K562 (cell line): ENCODE results near the gene SNCB. TPM values are rescaled to one million over a fixed set of nuclear protein-coding genes. Genes with fewer than 3 reads are reported as not detected.

Experiments used
- ATAC-seq: fragments of 200-7000 bp; cut with Tn5 transposase; 3 replicates; pipeline ENCODE4 v1.9.1; 2020; ENCODE audit warnings: moderate library complexity
- BruUV-seq: library from RNA; stranded (reverse); fragments of 400-500 nt; replicated peaks from 2 replicates; lab custom pipeline; 2021; lab: Mats Ljungman, UMichigan
- CTCF ChIA-PET: fragments of 300-600 bp; formaldehyde crosslinking; extraction: SDS; loops from one replicate; lab custom pipeline; 2021; ENCODE audit warnings: low intra/inter-chr PET ratio; lab: Yijun Ruan, JAX
- POLR2A ChIA-PET: fragments of 300-600, 350-650 bp; sonication (Branson Sonifier 250); formaldehyde crosslinking; extraction: SDS; loops from one replicate; lab custom pipeline; 2021; ENCODE audit warnings: antibody characterized with exemption, inconsistent platforms; lab: Yijun Ruan, JAX
- DNase-seq, 4 experiments: peaks; one replicate each; pipeline versions ENCODE4 v3.0.0 to v3.0.0-alpha.2; 2011 to 2018; ENCODE audit warnings: low spot score in 3 of 4, mixed read lengths in 3 of 4; ENCODE audit errors: extremely low read depth in 1 of 4
- FAIRE-seq: peaks from 2 replicates; lab custom pipeline; 2011; peaks lifted over from hg19 to GRCh38; lab: Jason Lieb, UNC
- H2AFZ ChIP-seq: 2 replicates; pipeline ENCODE4 v1.6.0; 2011; ENCODE audit warnings: low read depth, low read length, control low read depth, inconsistent platforms
- H3K27ac ChIP-seq: fragments of 200-600 bp; 3 replicates; pipeline ENCODE4 v1.8.0; 2011; ENCODE audit warnings: low read depth, mild to moderate bottlenecking, control low read depth, inconsistent platforms, low read length, moderate library complexity, mixed read lengths; ENCODE audit errors: extremely low read depth
- H3K27me3 ChIP-seq, 2 experiments: fragments of 300-600 bp in 1 of 2; 2 replicates in 1 of 2; 3 replicates in 1 of 2; pipeline versions ENCODE4 v1.6.0 to v1.8.0; 2011; ENCODE audit warnings: inconsistent platforms in 2 of 2, low read length in 2 of 2, mild to moderate bottlenecking in 1 of 2, mixed read lengths in 1 of 2, moderate library complexity in 1 of 2; ENCODE audit not compliant: control insufficient read depth in 2 of 2, insufficient read depth in 2 of 2
- H3K36me3 ChIP-seq: fragments of 300-600 bp; 3 replicates; pipeline ENCODE4 v1.8.0; 2011; ENCODE audit warnings: mild to moderate bottlenecking, low read length, inconsistent platforms; ENCODE audit not compliant: control insufficient read depth, insufficient read depth
- H3K4me1 ChIP-seq, 2 experiments: fragments of 200-600 bp in 1 of 2; replicated peaks in 1 of 2; 2 replicates in 1 of 2; 3 replicates in 1 of 2; pipeline versions ENCODE4 v1.5.1 to v1.8.0; 2011; ENCODE audit warnings: inconsistent platforms in 2 of 2, low read length in 2 of 2, mild to moderate bottlenecking in 1 of 2, mixed read lengths in 1 of 2, moderate library complexity in 1 of 2; ENCODE audit not compliant: control insufficient read depth in 2 of 2, insufficient read depth in 2 of 2
- H3K4me2 ChIP-seq: 2 replicates; pipeline ENCODE4 v1.6.1; 2011; ENCODE audit warnings: low read length, control low read depth, inconsistent platforms, mixed read lengths; ENCODE audit not compliant: insufficient read depth
- H3K4me3 ChIP-seq: fragments of 200-600 bp; sonication (generic), shearing (Covaris generic); 2 replicates; pipeline ENCODE4 v1.5.1; 2016; ENCODE audit warnings: control low read depth, inconsistent platforms
- H3K79me2 ChIP-seq: fragments of 200-600 bp; 3 replicates; pipeline ENCODE4 v1.8.0; 2011; ENCODE audit warnings: low read length, inconsistent platforms; ENCODE audit not compliant: control insufficient read depth, insufficient read depth
- H3K9ac ChIP-seq, 2 experiments: 2 replicates each; pipeline versions ENCODE4 v1.6.0 to v1.6.1; 2011; ENCODE audit warnings: low read depth in 2 of 2, low read length in 2 of 2, control low read depth in 1 of 2, inconsistent platforms in 1 of 2, mild to moderate bottlenecking in 1 of 2, mixed read lengths in 1 of 2; ENCODE audit not compliant: insufficient read depth in 1 of 2
- H3K9me1 ChIP-seq: one replicate; pipeline ENCODE4 v1.6.0; 2011; ENCODE audit warnings: inconsistent platforms, mild to moderate bottlenecking, low read length, moderate library complexity; ENCODE audit not compliant: control insufficient read depth, insufficient read depth
- H3K9me3 ChIP-seq: replicated peaks from 2 replicates; pipeline ENCODE4 v1.5.1; 2011; ENCODE audit warnings: low read depth, low read length, inconsistent platforms; ENCODE audit not compliant: control insufficient read depth, insufficient read depth
- H4K20me1 ChIP-seq: replicated peaks from 2 replicates; pipeline ENCODE4 v1.6.1; 2011; ENCODE audit warnings: low read length, inconsistent platforms, mixed read lengths; ENCODE audit not compliant: control insufficient read depth, insufficient read depth
- CBFA2T3 ChIP-seq: fragments of 450-650 bp; IDR thresholded peaks from 2 replicates; pipeline ENCODE4 v1.6.1; 2017
- EGR1 ChIP-seq: fragments of 450-650 bp; conservative IDR thresholded peaks from 2 replicates; pipeline ENCODE4 v1.6.1; 2017; ENCODE audit warnings: mild to moderate bottlenecking
- HOXB6 ChIP-seq: fragments of 250-450 bp; sonication (Bioruptor Pico); IDR thresholded peaks from 2 replicates; pipeline ENCODE4 v1.5.1; 2022; ENCODE audit warnings: mild to moderate bottlenecking, borderline replicate concordance
- IFI16 ChIP-seq: fragments of 250-450 bp; sonication (Bioruptor Pico); IDR thresholded peaks from 2 replicates; pipeline ENCODE4 v2.1.2; 2022; ENCODE audit warnings: mild to moderate bottlenecking, inconsistent platforms
- MYNN ChIP-seq, 2 experiments: sonication (generic); formaldehyde crosslinking in 1 of 2; IDR thresholded peaks; 2 replicates each; pipeline versions ENCODE4 v1.5.0 to v1.6.1; 2016 to 2020; ENCODE audit warnings: antibody characterized with exemption in 1 of 2, missing genetic modification reagents in 1 of 2
- POLR2AphosphoS2 ChIP-seq: IDR thresholded peaks from 2 replicates; pipeline ENCODE4 v1.6.1; 2012; ENCODE audit warnings: low read length, improper control_type of control experiment
- ZNF24 ChIP-seq: fragments of 450-650 bp; IDR thresholded peaks from 2 replicates; pipeline ENCODE4 v1.6.1; 2016
- WGBS: fragments of 100-300 bp; shearing (Covaris generic); methylation state at CpG from one replicate; pipeline ENCODE4 v1.1.6; 2016; ENCODE audit warnings: low coverage, mixed read lengths; ENCODE audit not compliant: insufficient coverage; ENCODE audit errors: missing lambda C conversion rate; 5-methylcytosine and 5-hydroxymethylcytosine counted together
- in situ Hi-C: fragments of 300-500 bp; cut with MboI; formaldehyde crosslinking; loops from 4 replicates; pipeline ENCODE4 v1.15.0; 2018; ENCODE audit warnings: inconsistent platforms, mixed read lengths
- intact Hi-C: fragments of 100-400 bp; cut with micrococcal nuclease; formaldehyde crosslinking; loops from 2 replicates; pipeline ENCODE4 v1.14.2; 2022
- polyA plus RNA-seq, 8 experiments: library from polyadenylated mRNA; depleted of rRNA in 4 of 8; stranded (reverse) in 5 of 8; unstranded in 3 of 8; fragments of >200 nt; fragmentation: Nextera tagmentation in 2 of 8; fragmentation: Illumina TruSeq in 1 of 8; extraction: Ambion mirVana in 2 of 8; extraction: Trizol in 1 of 8; gene quantifications; 2 replicates each; pipeline versions ENCODE4 v1.2.1 to v1.2.3, GENCODE V29; 2011 to 2014; ENCODE audit warnings: inconsistent platforms in 1 of 8, missing spikeins in 1 of 8
- total RNA-seq, 7 experiments: library from RNA; depleted of rRNA in 6 of 7; stranded (reverse); fragments of >200 nt in 6 of 7; fragmentation: Illumina TruSeq in 2 of 7; extraction: Trizol in 2 of 7; gene quantifications; 2 replicates each; pipeline versions ENCODE4 v1.2.1 to v1.2.3, GENCODE V29; 2011 to 2021; ENCODE audit warnings: low replicate concordance in 1 of 7

The SNCB gene
- total and polyA plus RNA-seq, 9 of the 15 experiments (the other 6 are each of a cell fraction or from before 2014, with no cell fraction given): not detected

DNA sequence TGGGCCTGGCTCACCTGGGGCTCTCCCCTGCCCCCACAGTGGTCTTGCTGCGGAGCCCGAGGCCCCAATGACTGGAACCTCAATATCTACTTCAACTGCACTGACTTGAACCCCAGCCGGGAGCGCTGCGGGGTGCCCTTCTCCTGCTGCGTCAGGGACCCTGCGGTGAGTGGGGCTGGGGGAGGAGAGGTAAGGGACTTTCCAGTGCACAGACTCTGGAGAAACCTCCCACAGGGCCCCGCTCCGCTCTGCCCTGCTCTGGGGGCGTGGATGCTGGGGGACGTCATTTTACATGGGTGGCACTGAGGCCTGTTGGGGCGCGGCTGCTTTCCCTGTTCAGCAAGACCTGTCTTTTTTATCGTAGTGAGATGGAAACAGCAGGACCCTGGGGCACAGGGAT, 24.5 kb upstream of the SNCB start (continued):
- no peak for TF ChIP-seq HOXB6 (CRISPR knock-in tag)

DNA sequence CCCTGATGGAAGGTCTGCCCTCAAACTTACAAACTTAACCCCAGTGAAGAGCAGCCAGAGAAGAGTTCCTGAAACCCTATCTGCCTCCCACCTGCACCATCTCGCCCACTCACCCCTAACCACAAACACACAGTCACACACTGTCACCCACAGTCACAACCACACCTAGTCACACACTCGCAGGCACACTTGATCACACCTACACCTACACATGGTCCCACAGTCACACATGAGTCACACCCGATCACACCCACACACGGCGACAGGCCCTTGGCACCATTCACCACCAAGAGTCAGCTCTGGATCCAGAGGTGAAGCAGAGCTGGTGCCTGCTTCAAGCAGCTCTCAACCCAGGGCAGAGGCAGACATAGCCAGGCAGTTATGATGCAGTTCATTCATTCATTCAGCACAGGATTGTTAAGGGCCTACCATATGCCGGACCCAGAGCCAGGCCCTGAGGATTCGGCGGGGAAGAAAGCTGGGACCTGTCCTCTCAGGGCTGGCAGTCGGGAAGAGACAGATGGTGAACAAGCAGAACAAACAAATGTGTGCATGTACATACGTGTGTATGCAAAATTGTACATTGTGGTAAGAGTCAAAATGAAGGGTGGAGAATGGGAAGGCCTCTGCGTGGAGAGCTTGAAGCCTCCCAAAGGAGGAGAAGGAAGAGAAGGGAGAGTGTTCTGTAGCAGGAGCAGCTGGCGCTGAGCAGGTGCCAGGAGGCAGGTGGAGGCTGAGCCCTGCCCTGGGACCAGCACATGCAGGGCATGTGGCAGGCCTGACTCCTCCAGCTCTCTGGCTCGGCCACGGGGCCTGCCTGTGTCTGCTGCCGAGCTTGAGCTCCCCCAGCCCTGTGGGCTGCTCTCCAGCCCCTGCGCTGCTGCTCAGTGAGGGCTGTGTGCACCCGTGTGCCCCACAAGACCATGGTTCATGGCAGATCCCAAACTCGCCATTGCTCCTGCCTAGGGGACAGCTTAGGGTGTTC, 23.4 kb upstream of the SNCB start:
- CTCF ChIA-PET: no interaction called here
- Histone ChIP-seq H3K4me2 (no peak overlapping the region), H3K9me1 (peaks cover 19% of the 10 kb centered on the region), H2AFZ (no peak overlapping the region), H3K4me1 (peaks cover 20 to 50% of the 10 kb centered on the region in 2 experiments; a peak in 4 of 5 replicates), H3K9ac (no peak overlapping the region), H3K79me2 (peaks cover 32% of the 10 kb centered on the region), H4K20me1 (peaks cover 19% of the 10 kb centered on the region), H3K36me3 (peaks cover 37% of the 10 kb centered on the region; the same call in 2 of the 3 replicates), H3K27me3 (no peaks in the 10 kb centered on the region), H3K27ac (no peak overlapping the region)
- 74% methylated on average over 14 of the region's 18 CpGs for WGBS
- FAIRE-seq: peak; percentile 81
- in situ Hi-C loops (no loop called here), intact Hi-C loops (no loop called here)
- no peak for ATAC-seq
- TF ChIP-seq CBFA2T3 (peak; percentile 62), POLR2AphosphoS2 (no peak), ZNF24 (peak; percentile 18; the same call in 1 of the 2 replicates), MYNN (IDR thresholded peaks at IDR 0.05) (peak; percentile 90), MYNN (CRISPR knock-in tag; IDR thresholded peaks at IDR 0.05) (no peak), EGR1 (peak; percentile 99), IFI16 (CRISPR knock-in tag) (no peak)
- TF ChIP-seq, all 486 proteins: peak for 4
- DNase-seq: peak in 3 of 4 experiments; percentile 21 to 34 (median 31)
- Histone ChIP-seq H3K4me3 (no peak overlapping the region), H3K9me3 (no peaks in the 10 kb centered on the region)
- POLR2A ChIA-PET: interaction anchor here (1.1 kb wide), 1 partner anchor 45 kb away, joined by 3 read pairs; no protein-coding TSS in a partner anchor
- no TSS peak for BruUV-seq
